Endothelial cell of umbilical vein (primary cell): Measurements from ENCODE around the gene DDX42. TPM values are rescaled to one million over a fixed set of nuclear protein-coding genes. Genes with fewer than 3 reads are reported as not detected.

Experiments used
- BruUV-seq: library from RNA; stranded (reverse); fragments of 400-500 nt; replicated peaks from 2 replicates; lab custom pipeline; 2021; lab: Mats Ljungman, UMichigan
- CTCF ChIA-PET: fragments of 300-600, 350-600 bp; sonication (Branson Sonifier 250); formaldehyde crosslinking; loops from one replicate; lab custom pipeline; 2021; ENCODE audit warnings: antibody characterized with exemption, inconsistent platforms; lab: Charles Lee
- POLR2A ChIA-PET: fragments of 300-600, 350-600 bp; sonication (Branson Sonifier 250); formaldehyde crosslinking; loops from one replicate; lab custom pipeline; 2021; ENCODE audit warnings: antibody characterized with exemption, inconsistent platforms; lab: Charles Lee
- DNase-seq: peaks from one replicate; pipeline ENCODE4 v3.0.0-alpha.2; 2011; ENCODE audit warnings: low read depth, low spot score
- FAIRE-seq: peaks from 2 replicates; lab custom pipeline; 2011; peaks lifted over from hg19 to GRCh38; lab: Jason Lieb, UNC
- H2AFZ ChIP-seq: 2 replicates; pipeline ENCODE4 v1.6.0; 2012; ENCODE audit warnings: low read depth, low read length, control low read depth, inconsistent platforms
- H3K27ac ChIP-seq: 2 replicates; pipeline ENCODE4 v1.5.1; 2011; ENCODE audit warnings: low read depth, mild to moderate bottlenecking, control low read depth, low read length, moderate library complexity; ENCODE audit not compliant: insufficient read depth
- H3K27me3 ChIP-seq, 2 experiments: 2 replicates each; pipeline versions ENCODE4 v1.6.0 to v1.6.1; 2011; ENCODE audit warnings: low read length in 2 of 2, mixed read lengths in 1 of 2; ENCODE audit not compliant: control insufficient read depth in 2 of 2, insufficient read depth in 2 of 2
- H3K36me3 ChIP-seq, 2 experiments: 2 replicates in 1 of 2; 3 replicates in 1 of 2; pipeline ENCODE4 v1.5.1; 2011; ENCODE audit warnings: low read length in 2 of 2, mild to moderate bottlenecking in 1 of 2, moderate library complexity in 1 of 2; ENCODE audit not compliant: control insufficient read depth in 2 of 2, insufficient read depth in 2 of 2; ENCODE audit errors: extremely low read depth in 1 of 2
- H3K4me1 ChIP-seq: 3 replicates; pipeline ENCODE4 v1.5.1; 2011; ENCODE audit warnings: mild to moderate bottlenecking, low read length; ENCODE audit not compliant: control insufficient read depth, insufficient read depth; ENCODE audit errors: extremely low read depth
- H3K4me2 ChIP-seq: 2 replicates; pipeline ENCODE4 v1.6.1; 2011; ENCODE audit warnings: low read length, control low read depth, mixed read lengths; ENCODE audit not compliant: insufficient read depth
- H3K4me3 ChIP-seq, 3 experiments: fragments of 200-600 bp in 1 of 3; sonication (generic), shearing (Covaris generic) in 1 of 3; replicated peaks in 1 of 3; 2 replicates each; pipeline ENCODE4 v1.5.1; 2011 to 2016; ENCODE audit warnings: control low read depth in 3 of 3, low read length in 3 of 3, mild to moderate bottlenecking in 2 of 3, inconsistent platforms in 1 of 3, low read depth in 1 of 3, moderate library complexity in 1 of 3; ENCODE audit not compliant: insufficient read depth in 1 of 3
- H3K79me2 ChIP-seq: 2 replicates; pipeline ENCODE4 v1.6.0; 2012; ENCODE audit warnings: low read length, inconsistent platforms; ENCODE audit not compliant: control insufficient read depth, insufficient read depth
- H3K9ac ChIP-seq: replicated peaks from 2 replicates; pipeline ENCODE3; 2011; ENCODE audit warnings: low read length, control low read depth; ENCODE audit not compliant: insufficient read depth; ENCODE audit errors: extremely low read depth
- H3K9me1 ChIP-seq: replicated peaks from 3 replicates; pipeline ENCODE4 v1.6.0; 2011; ENCODE audit warnings: mild to moderate bottlenecking, low read length; ENCODE audit not compliant: control insufficient read depth, insufficient read depth; ENCODE audit errors: extremely low read depth
- H3K9me3 ChIP-seq: replicated peaks from 2 replicates; pipeline ENCODE4 v1.5.1; 2012; ENCODE audit warnings: low read length, inconsistent platforms; ENCODE audit not compliant: control insufficient read depth, insufficient read depth
- H4K20me1 ChIP-seq: replicated peaks from 2 replicates; pipeline ENCODE3; 2011; ENCODE audit warnings: mild to moderate bottlenecking, low read length; ENCODE audit not compliant: control insufficient read depth, insufficient read depth; ENCODE audit errors: extremely low read depth
- CTCF ChIP-seq, 2 donors: IDR thresholded peaks; 1 replicate in 1 of 2; 2 replicates in 1 of 2; pipeline ENCODE4 v1.5.1; 2011; ENCODE audit warnings: low read length in 2 of 2, mild to moderate bottlenecking in 2 of 2, moderate library complexity in 2 of 2, control low read depth in 1 of 2, inconsistent platforms in 1 of 2, low read depth in 1 of 2; ENCODE audit not compliant: insufficient read depth in 1 of 2; ENCODE audit errors: extremely low read depth in 1 of 2
- EZH2 ChIP-seq: IDR thresholded peaks from 2 replicates; pipeline ENCODE4 v1.6.1; 2012; ENCODE audit warnings: borderline replicate concordance, low read depth, mild to moderate bottlenecking, moderate library complexity, low read length, inconsistent platforms; ENCODE audit not compliant: severe bottlenecking
- FOS ChIP-seq: IDR thresholded peaks from 2 replicates; pipeline ENCODE4 v1.6.1; 2011; ENCODE audit warnings: mild to moderate bottlenecking, low read length, moderate library complexity, borderline replicate concordance; ENCODE audit not compliant: insufficient read depth
- GATA2 ChIP-seq: IDR thresholded peaks from 2 replicates; pipeline ENCODE4 v1.7.0; 2011; ENCODE audit warnings: low read depth, mild to moderate bottlenecking, moderate library complexity, mixed read lengths, low read length; ENCODE audit not compliant: insufficient read length, insufficient read depth
- JUN ChIP-seq: IDR thresholded peaks from 2 replicates; pipeline ENCODE4 v1.6.1; 2011; ENCODE audit warnings: borderline replicate concordance, low read depth; ENCODE audit not compliant: insufficient read length, insufficient read depth
- MAX ChIP-seq: IDR thresholded peaks from 2 replicates; pipeline ENCODE4 v1.6.1; 2011; ENCODE audit not compliant: insufficient read depth, insufficient read length
- MYC ChIP-seq: IDR thresholded peaks from one replicate; pipeline ENCODE4 v1.6.1; 2011; ENCODE audit warnings: mild to moderate bottlenecking, low read depth, low read length
- POLR2A ChIP-seq: IDR thresholded peaks from 2 replicates; pipeline ENCODE4 v1.6.1; 2012; ENCODE audit warnings: low read depth, mild to moderate bottlenecking, control low read depth, low read length
- POLR2AphosphoS5 ChIP-seq: IDR thresholded peaks from 2 replicates; pipeline ENCODE4 v1.6.1; 2012; ENCODE audit warnings: low read depth, mild to moderate bottlenecking, control low read depth, low read length, moderate library complexity; ENCODE audit not compliant: insufficient read depth
- dilution Hi-C: fragments of 300-500 bp; cut with MboI; formaldehyde crosslinking; loops from one replicate; pipeline ENCODE4 v1.15.0; 2019; ENCODE audit warnings: low sequenced_read_pairs; ENCODE audit not compliant: extremely low pct_ligation_motif_present
- intact Hi-C: fragments of 100-400 bp; cut with micrococcal nuclease; formaldehyde crosslinking; loops from one replicate; pipeline ENCODE4 v1.10.0; 2022
- polyA plus RNA-seq, 4 experiments: library from polyadenylated mRNA; depleted of rRNA in 3 of 4; stranded (reverse) in 3 of 4; unstranded in 1 of 4; fragments of >200 nt; gene quantifications; 2 replicates each; pipeline versions ENCODE4 v1.2.1 to v1.2.3, GENCODE V29; 2011 to 2012; ENCODE audit warnings: missing spikeins in 1 of 4
- total RNA-seq: library from RNA; stranded (reverse); gene quantifications from 2 replicates; pipeline ENCODE4 v1.2.3, GENCODE V29; 2021

DDX42 gene
- total and polyA plus RNA-seq, 2 donors (not counting 3 experiments of a cell fraction or from before 2014, with no cell fraction given), result 48.1 to 124 TPM

- Histone ChIP-seq H3K27me3 (peaks cover 1 to 3% of the 10 kb centered on the region in 2 experiments), H3K36me3 (no peaks in the 10 kb centered on the region), H2AFZ (no peak overlapping the region), H3K27ac (no peak overlapping the region), H3K4me2 (no peak overlapping the region), H3K9ac (no peak overlapping the region), H3K9me1 (no peaks in the 10 kb centered on the region), H3K4me1 (no peaks in the 10 kb centered on the region), H3K79me2 (no peaks in the 10 kb centered on the region), H3K4me3 (no peak overlapping the region), H3K9me3 (no peaks in the 10 kb centered on the region), H4K20me1 (no peaks in the 10 kb centered on the region)
- BruUV-seq, result no TSS peak
- CTCF ChIA-PET, result interaction anchor here (2.0 kb wide), 1 partner anchor 9 kb away, joined by 31 read pairs; no protein-coding TSS in a partner anchor
- FAIRE-seq (no peak), DNase-seq (no peak)
- TF ChIP-seq CTCF (IDR thresholded peaks at IDR 0.05; ENCODE audit: extremely low read depth in 1 of 2, insufficient read depth in 1 of 2, low read depth in 1 of 2, low read length in 2 of 2), result no peak
- TF ChIP-seq GATA2, result no peak
- no peak for TF ChIP-seq MAX
- TF ChIP-seq POLR2A, result no peak
- TF ChIP-seq JUN, result no peak
- TF ChIP-seq POLR2AphosphoS5, result no peak
- TF ChIP-seq FOS, result no peak
- no peak for TF ChIP-seq MYC
- no peak for TF ChIP-seq EZH2
- dilution Hi-C loops (no loop called here), intact Hi-C loops (no loop called here)
- POLR2A ChIA-PET, result no interaction called here
These were observed 76.4 kb downstream of the DDX42 start for GRCh38 chr17:63850401-63850800.
